ENCODE measurements around the gene PTX4.

Gene PTX4

GRCh38 chr16:1488619-1489018 is at the start of gene PTX4:
PTX4 (minus strand) TSS chr16:1488944; CDS start chr16:1488909, 35 bp downstream.
- no peaks in the 10 kb centered on the region for H3F3A ChIP-seq (ENCODE audit: insufficient read depth)
- H3K36me3 ChIP-seq (ENCODE audit: low read length), result no peaks in the 10 kb centered on the region
- H3K27me3 ChIP-seq (ENCODE audit: low read length), result no peaks in the 10 kb centered on the region
- no peak within 1 kb of the TSS for H3K27ac ChIP-seq (ENCODE audit: low read depth, low read length)
- no peak within 1 kb of the TSS for H3K9ac ChIP-seq (ENCODE audit: low read length)
- H2AFZ ChIP-seq (ENCODE audit: low read depth, low read length, severe bottlenecking), result no peak within 1 kb of the TSS
- H3K9me3 ChIP-seq (ENCODE audit: insufficient read depth, low read length), result no peaks in the 10 kb centered on the region
- TF ChIP-seq EZH2phosphoT487 (conservative IDR thresholded peaks at IDR 0.05; ENCODE audit: low read length), result no peak
- no peak for TF ChIP-seq CTCF (IDR thresholded peaks at IDR 0.05; ENCODE audit: insufficient read depth, low read length, poor library complexity, severe bottlenecking)
- H3K9me2 ChIP-seq (replicated peaks; ENCODE audit: insufficient read depth, low read length), result no peaks in the 10 kb centered on the region
- no peak within 1 kb of the TSS for H3K4me3 ChIP-seq (ENCODE audit: insufficient read depth, low read length, poor library complexity, severe bottlenecking)
- no peak within 1 kb of the TSS for H3K4me2 ChIP-seq (ENCODE audit: low read depth, low read length, poor library complexity, severe bottlenecking)
- no peaks in the 10 kb centered on the region; the same call in 1 of the 2 replicates for H3K79me2 ChIP-seq (ENCODE audit: insufficient read depth, low read length)
- H4K20me1 ChIP-seq (ENCODE audit: low read depth, low read length), result no peaks in the 10 kb centered on the region

- Histone ChIP-seq H3F3A (ENCODE audit: insufficient read depth) (no peaks in the 10 kb centered on the region), H4K20me1 (ENCODE audit: low read depth, low read length) (no peaks in the 10 kb centered on the region), H3K4me2 (ENCODE audit: low read depth, low read length, poor library complexity, severe bottlenecking) (no peak overlapping the region), H3K79me2 (ENCODE audit: insufficient read depth, low read length) (no peaks in the 10 kb centered on the region), H2AFZ (ENCODE audit: low read depth, low read length, severe bottlenecking) (no peak overlapping the region), H3K9ac (ENCODE audit: low read length) (no peak overlapping the region), H3K27ac (ENCODE audit: low read depth, low read length) (no peak overlapping the region), H3K4me3 (ENCODE audit: insufficient read depth, low read length, poor library complexity, severe bottlenecking) (no peak overlapping the region), H3K36me3 (ENCODE audit: low read length) (no peaks in the 10 kb centered on the region), H3K9me2 (replicated peaks; ENCODE audit: insufficient read depth, low read length) (no peaks in the 10 kb centered on the region), H3K27me3 (ENCODE audit: low read length) (no peaks in the 10 kb centered on the region), H3K9me3 (ENCODE audit: insufficient read depth, low read length) (no peaks in the 10 kb centered on the region)
- TF ChIP-seq EZH2phosphoT487 (conservative IDR thresholded peaks at IDR 0.05; ENCODE audit: low read length) (no peak), CTCF (IDR thresholded peaks at IDR 0.05; ENCODE audit: insufficient read depth, low read length, poor library complexity, severe bottlenecking) (no peak)
Measured at GRCh38 chr16:1537763-1538289, 49.1 kb upstream of the PTX4 start.

- Histone ChIP-seq H3K27ac (ENCODE audit: low read depth, low read length) (no peak overlapping the region), H3K9me3 (ENCODE audit: insufficient read depth, low read length) (no peaks in the 10 kb centered on the region), H3F3A (ENCODE audit: insufficient read depth) (no peaks in the 10 kb centered on the region), H3K36me3 (ENCODE audit: low read length) (no peaks in the 10 kb centered on the region), H3K9me2 (replicated peaks; ENCODE audit: insufficient read depth, low read length) (no peaks in the 10 kb centered on the region), H3K79me2 (ENCODE audit: insufficient read depth, low read length) (no peaks in the 10 kb centered on the region), H3K4me3 (ENCODE audit: insufficient read depth, low read length, poor library complexity, severe bottlenecking) (no peak overlapping the region), H3K27me3 (ENCODE audit: low read length) (no peaks in the 10 kb centered on the region), H4K20me1 (ENCODE audit: low read depth, low read length) (no peaks in the 10 kb centered on the region), H3K9ac (ENCODE audit: low read length) (no peak overlapping the region), H3K4me2 (ENCODE audit: low read depth, low read length, poor library complexity, severe bottlenecking) (no peak overlapping the region), H2AFZ (ENCODE audit: low read depth, low read length, severe bottlenecking) (no peak overlapping the region)
- TF ChIP-seq CTCF (IDR thresholded peaks at IDR 0.05; ENCODE audit: insufficient read depth, low read length, poor library complexity, severe bottlenecking), result no peak
- TF ChIP-seq EZH2phosphoT487 (conservative IDR thresholded peaks at IDR 0.05; ENCODE audit: low read length), result no peak
Measured at GRCh38 chr16:1537138-1537577, 48.4 kb upstream of the PTX4 start.

Data from SU-DHL-6 (cell line).